ENCODE measurements around the gene RNF183. TPM values are rescaled to one million over a fixed set of nuclear protein-coding genes. Genes with fewer than 3 reads are reported as not detected.
"Not testable (repeated sequence)": the region's sequence is repeated elsewhere in the genome, so short reads cannot be mapped to it uniquely, and the experiment has no call there.

The RNF183 gene
- total RNA-seq, 3 donors from 2014 or later = 0.98 to 3.5 TPM; not detected in 1

- intact Hi-C loops (cut with DNase I; ENCODE audit: low total_unique reads) = loop anchor here (5.0 kb wide), 1 partner anchor 1152 kb away; no protein-coding TSS in a partner anchor
- Histone ChIP-seq H3K4me3 (no peak overlapping the region), H3K27me3 (no peaks in the 10 kb centered on the region), H3K9me3 (no peaks in the 10 kb centered on the region), H3K27ac (no peak overlapping the region), H3K4me1 (no peaks in the 10 kb centered on the region), H3K36me3 (no peaks in the 10 kb centered on the region)
- TF ChIP-seq CTCF (IDR thresholded peaks at IDR 0.05) (no peak), POLR2A (IDR thresholded peaks at IDR 0.05) (no peak), POLR2AphosphoS5 (IDR thresholded peaks at IDR 0.05) (no peak)
- DNase-seq (ENCODE audit: low spot score in 2 of 2) = no peak
These were observed 47.7 kb downstream of the RNF183 start for GRCh38 chr9:113255438-113255837.

- no peaks in the 10 kb centered on the region for H3K27me3 ChIP-seq
- H3K4me1 ChIP-seq = no peaks in the 10 kb centered on the region
- no peak for DNase-seq (ENCODE audit: low spot score in 2 of 2)
- no peaks in the 10 kb centered on the region for H3K9me3 ChIP-seq
- intact Hi-C loops (cut with DNase I; ENCODE audit: low total_unique reads) = loop anchor here (5.0 kb wide), 1 partner anchor 1152 kb away; no protein-coding TSS in a partner anchor
- no peak overlapping the region for H3K27ac ChIP-seq
- no peak overlapping the region for H3K4me3 ChIP-seq
- H3K36me3 ChIP-seq = no peaks in the 10 kb centered on the region
- TF ChIP-seq POLR2A (IDR thresholded peaks at IDR 0.05) = no peak
These were observed 48.2 kb downstream of the RNF183 start for GRCh38 chr9:113254991-113255390.

- no peak overlapping the region for H3K27ac ChIP-seq
- H3K9me3 ChIP-seq = no peaks in the 10 kb centered on the region
- no peak for DNase-seq (ENCODE audit: low spot score in 2 of 2)
- H3K36me3 ChIP-seq = no peaks in the 10 kb centered on the region
- intact Hi-C loops (cut with DNase I; ENCODE audit: low total_unique reads) = no loop called here
- TF ChIP-seq POLR2A (IDR thresholded peaks at IDR 0.05) = no peak
- no peaks in the 10 kb centered on the region for H3K27me3 ChIP-seq
- H3K4me3 ChIP-seq = no peak overlapping the region
- H3K4me1 ChIP-seq = no peaks in the 10 kb centered on the region
These were observed 52.4 kb downstream of the RNF183 start for GRCh38 chr9:113250807-113251206.

- H3K9me3 ChIP-seq; H3K4me1 ChIP-seq; H3K36me3 ChIP-seq; H3K27me3 ChIP-seq; DNase-seq (ENCODE audit: low spot score in 2 of 2); H3K27ac ChIP-seq; intact Hi-C loops (cut with DNase I; ENCODE audit: low total_unique reads); H3K4me3 ChIP-seq: not testable (repeated sequence)
These were observed 53.5 kb downstream of the RNF183 start for GRCh38 chr9:113249661-113250060.

GRCh38 chr9:113247640-113248039 is 55.5 kb downstream of the RNF183 start:
- Histone ChIP-seq H3K4me3 (no peak overlapping the region), H3K4me1 (no peaks in the 10 kb centered on the region), H3K36me3 (no peaks in the 10 kb centered on the region), H3K27me3 (no peaks in the 10 kb centered on the region), H3K27ac (no peak overlapping the region), H3K9me3 (no peaks in the 10 kb centered on the region)
- intact Hi-C loops (cut with DNase I; ENCODE audit: low total_unique reads) = no loop called here
- no peak for DNase-seq (ENCODE audit: low spot score in 2 of 2)
- no peak for TF ChIP-seq POLR2A (IDR thresholded peaks at IDR 0.05)
- no peak for TF ChIP-seq POLR2AphosphoS5 (IDR thresholded peaks at IDR 0.05)
- TF ChIP-seq CTCF (IDR thresholded peaks at IDR 0.05) = no peak

Other genes starting within 250 kb of the RNF183 start
- gene ZFP37, start 246.7 kb downstream of the RNF183 start, total RNA-seq = 1 to 10 TPM; 2.9 to 6.4 (median 5.2) TPM
- 10 to 100 TPM; 46.5 to 61.3 (median 54.3) TPM for gene SLC31A2, start 152.4 kb downstream of the RNF183 start, total RNA-seq
- 10 to 100 TPM; 23.3 to 41.0 (median 36.8) TPM for gene FKBP15, start 82.1 kb downstream of the RNF183 start, total RNA-seq
- 10 to 100 TPM; 13.9 to 24.4 (median 18.7) TPM for gene SLC31A1, start 81.8 kb downstream of the RNF183 start, total RNA-seq
- gene CDC26, start 27.8 kb downstream of the RNF183 start, total RNA-seq = 10 to 100 TPM; 32.0 to 46.2 (median 39.1) TPM
- gene PRPF4, start 27.7 kb downstream of the RNF183 start, total RNA-seq = 10 to 100 TPM; 14.2 to 23.1 (median 18.4) TPM
- gene WDR31, start 36.9 kb upstream of the RNF183 start, total RNA-seq = 1 to 10 TPM; 1.9 to 4.0 (median 3.6) TPM
- gene BSPRY, start 46.2 kb upstream of the RNF183 start, total RNA-seq = 10 to 100 TPM in 2 of 3 donors, 1 to 10 TPM in 1; 1.1 to 35.3 (median 27.9) TPM
- 10 to 100 TPM; 24.5 to 66.9 (median 54.1) TPM for gene HDHD3, start 73.6 kb upstream of the RNF183 start, total RNA-seq
- gene ALAD, start 97.9 kb upstream of the RNF183 start, total RNA-seq = 10 to 100 TPM; 27.4 to 28.5 (median 28.3) TPM
- gene POLE3, start 107.3 kb upstream of the RNF183 start, total RNA-seq = 10 to 100 TPM; 34.2 to 46.1 (median 35.1) TPM
- gene C9orf43, start 107.4 kb upstream of the RNF183 start, total RNA-seq = 1 to 10 TPM in 1 of 3 donors, under 1 TPM in 2; 0.59 to 1.6 (median 0.66) TPM
- gene RGS3, start 160.4 kb upstream of the RNF183 start, total RNA-seq = 10 to 100 TPM; 31.7 to 49.0 (median 35.4) TPM

All from breast epithelium (tissue), 4 donors.